Subcutaneous adipose tissue (tissue), 4 donors: Measurements from ENCODE around the gene MCM9. TPM values are rescaled to one million over a fixed set of nuclear protein-coding genes. Genes with fewer than 3 reads are reported as not detected.

Experiments
- total RNA-seq, 4 donors: library from RNA; depleted of rRNA; stranded (reverse); fragments of >200 nt; gene quantifications; one replicate each; pipeline ENCODE4 v1.1.0, GENCODE V29; 2016
- TF ChIP-seq, protein P1 (sequence below): fragments of 450-650 bp; IDR thresholded peaks from one replicate; pipeline ENCODE4 v1.5.1; 2016; ENCODE audit warnings: low read depth, mild to moderate bottlenecking, control low read depth, antibody characterized with exemption, moderate library complexity

Gene MCM9
- total RNA-seq, 4 donors from 2014 or later: 14.1 to 26.4 (median 16.3) TPM

- TF ChIP-seq, protein P1, sequence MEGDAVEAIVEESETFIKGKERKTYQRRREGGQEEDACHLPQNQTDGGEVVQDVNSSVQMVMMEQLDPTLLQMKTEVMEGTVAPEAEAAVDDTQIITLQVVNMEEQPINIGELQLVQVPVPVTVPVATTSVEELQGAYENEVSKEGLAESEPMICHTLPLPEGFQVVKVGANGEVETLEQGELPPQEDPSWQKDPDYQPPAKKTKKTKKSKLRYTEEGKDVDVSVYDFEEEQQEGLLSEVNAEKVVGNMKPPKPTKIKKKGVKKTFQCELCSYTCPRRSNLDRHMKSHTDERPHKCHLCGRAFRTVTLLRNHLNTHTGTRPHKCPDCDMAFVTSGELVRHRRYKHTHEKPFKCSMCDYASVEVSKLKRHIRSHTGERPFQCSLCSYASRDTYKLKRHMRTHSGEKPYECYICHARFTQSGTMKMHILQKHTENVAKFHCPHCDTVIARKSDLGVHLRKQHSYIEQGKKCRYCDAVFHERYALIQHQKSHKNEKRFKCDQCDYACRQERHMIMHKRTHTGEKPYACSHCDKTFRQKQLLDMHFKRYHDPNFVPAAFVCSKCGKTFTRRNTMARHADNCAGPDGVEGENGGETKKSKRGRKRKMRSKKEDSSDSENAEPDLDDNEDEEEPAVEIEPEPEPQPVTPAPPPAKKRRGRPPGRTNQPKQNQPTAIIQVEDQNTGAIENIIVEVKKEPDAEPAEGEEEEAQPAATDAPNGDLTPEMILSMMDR: no peak
Observed at GRCh38 chr6:118895261-118895560, 39.7 kb downstream of the MCM9 start.

DNA sequence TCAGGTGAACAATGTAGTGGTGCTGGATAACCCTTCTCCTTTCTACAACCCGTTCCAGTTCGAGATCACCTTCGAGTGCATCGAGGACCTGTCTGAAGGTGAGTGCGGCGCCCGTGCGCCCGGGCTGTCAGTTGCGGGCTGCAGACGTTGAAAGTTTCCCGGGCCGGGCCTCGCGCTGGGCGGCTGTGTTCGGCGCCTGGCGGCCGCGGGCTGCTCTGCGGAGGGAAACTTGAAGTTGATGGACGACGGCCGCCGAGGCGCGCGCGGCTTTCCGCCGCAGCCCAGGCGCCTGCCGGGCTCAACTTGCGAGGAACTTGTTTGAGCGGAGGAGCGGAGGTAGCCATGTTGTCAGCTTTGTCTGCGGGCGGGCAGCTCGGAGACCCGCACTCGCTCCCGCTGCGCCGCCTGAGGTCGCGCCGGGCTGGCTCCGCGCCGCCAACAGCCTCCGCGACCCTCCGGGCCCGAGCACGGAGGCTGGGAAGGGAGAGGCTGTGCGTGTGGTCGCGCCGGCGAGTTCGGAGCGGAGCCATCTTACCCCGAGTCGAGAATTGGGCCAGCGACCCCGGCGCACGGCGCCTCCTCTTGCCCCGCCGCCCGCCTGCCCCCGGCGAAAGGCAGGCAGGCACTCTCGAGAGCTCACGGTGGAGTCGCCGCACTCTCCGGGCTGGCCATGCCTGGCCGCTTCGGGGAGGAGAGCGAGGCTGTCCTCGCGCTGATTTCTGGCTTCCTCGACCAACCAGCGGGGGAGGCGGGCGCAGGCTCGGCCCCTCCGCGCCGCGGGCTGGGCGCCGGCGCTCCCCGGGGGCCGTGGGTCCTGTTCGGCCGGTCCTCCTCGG lies 40.3 kb downstream of the MCM9 start:
- TF ChIP-seq, protein P1: no peak

- TF ChIP-seq, protein P1: no peak
Observed at GRCh38 chr6:118893807-118894424, 41.0 kb downstream of the MCM9 start, which contains the start of gene ASF1A. ASF1A (plus strand) TSS chr6:118894152; CDS start chr6:118894414, 262 bp downstream.

GRCh38 chr6:118893064-118893806 lies 41.7 kb downstream of the MCM9 start:
- TF ChIP-seq, protein P1: no peak

DNA sequence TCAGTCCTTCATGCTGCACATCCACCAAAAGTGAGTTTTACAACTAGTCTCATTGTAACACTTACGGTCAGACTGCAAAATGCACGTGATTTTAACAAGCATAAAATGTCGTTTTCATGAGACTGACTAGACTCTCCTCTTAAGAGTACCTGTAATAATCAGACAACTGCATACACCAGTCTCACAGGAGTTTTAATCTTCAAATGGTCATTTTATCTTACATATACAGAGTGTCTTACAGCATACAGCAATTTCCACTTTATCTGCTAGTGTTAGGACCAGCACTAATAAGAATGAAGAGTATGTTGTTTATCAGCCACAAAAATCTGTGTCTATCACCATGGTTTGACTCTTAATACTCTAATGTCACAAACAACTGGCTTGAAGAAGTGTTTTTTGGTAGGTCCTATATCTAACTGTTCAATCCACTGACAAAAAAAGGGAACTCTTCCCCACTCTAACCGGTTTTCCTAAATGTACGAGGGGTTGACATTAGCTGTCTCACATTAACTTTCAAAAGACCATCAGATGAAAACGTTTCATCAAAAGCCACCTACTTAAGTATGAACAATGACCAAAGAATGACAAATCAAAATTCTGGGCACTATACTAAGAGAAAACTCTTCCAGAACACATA lies 42.5 kb downstream of the MCM9 start:
- TF ChIP-seq, protein P1: no peak

GRCh38 chr6:118890997-118891790 lies 43.8 kb downstream of the MCM9 start:
- TF ChIP-seq, protein P1: no peak
